ENCODE data around the gene VWA8. TPM values are rescaled to one million over a fixed set of nuclear protein-coding genes. Genes with fewer than 3 reads are reported as not detected.

VWA8 gene
- polyA plus RNA-seq, 1 of the 3 experiments (the other 2 are of a cell fraction) = 5.5 TPM

DNA sequence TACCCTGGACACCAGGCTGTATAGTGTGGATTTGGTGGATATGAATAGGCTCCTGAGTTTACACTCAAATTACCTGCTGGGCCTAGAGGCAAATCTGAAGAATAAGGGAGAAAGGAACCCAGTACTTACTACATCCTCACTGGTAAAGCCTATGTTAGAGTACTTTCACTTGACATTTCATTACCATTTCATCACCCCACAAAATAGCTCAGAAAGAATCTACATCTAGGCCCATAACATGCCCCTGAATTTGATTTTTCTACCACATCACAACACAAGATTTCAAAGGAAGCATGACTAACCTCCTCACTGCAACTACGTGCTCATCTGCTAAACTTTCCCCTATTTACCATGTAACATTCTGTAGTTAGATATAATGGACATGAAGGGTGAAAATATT, 43.3 kb downstream of the VWA8 start:
- H3K4me2 ChIP-seq = peak overlapping the region; percentile 18; the same call in 1 of the 2 replicates

More for the DNA sequence above, 43.3 kb downstream of the VWA8 start:
- Histone ChIP-seq H3K9me2 (no peaks in the 10 kb centered on the region), H3K9ac (peak overlapping the region; percentile 34; the same call in 1 of the 2 replicates), H3K27ac (ENCODE audit: low read depth in 2 of 2, low read length in 1 of 2) (peak overlapping the region in 1 of 2 experiments; percentile 81; a peak in 2 of 4 replicates), H3K27me3 (ENCODE audit: insufficient read depth) (no peaks in the 10 kb centered on the region), H3K4me1 (ENCODE audit: control insufficient read depth in 1 of 2, insufficient read depth in 2 of 2, low read depth in 1 of 2, low read length in 1 of 2) (peaks cover 15 to 24% of the 10 kb centered on the region in 2 experiments; a peak in 3 of 4 replicates), H3K79me2 (ENCODE audit: insufficient read depth) (peaks cover 13% of the 10 kb centered on the region), H2AFZ (ENCODE audit: low read depth) (no peak overlapping the region; the same call in 1 of the 2 replicates), H3K9me3 (no peaks in the 10 kb centered on the region), H4K20me1 (ENCODE audit: insufficient read depth) (no peaks in the 10 kb centered on the region), H3F3A (replicated peaks; ENCODE audit: insufficient read depth) (peaks cover 20% of the 10 kb centered on the region), H3K36me3 (replicated peaks in 1 of 2; ENCODE audit: control insufficient read depth in 1 of 2, insufficient read depth in 2 of 2, low read length in 1 of 2) (no peaks in the 10 kb centered on the region), H3K4me3 (ENCODE audit: low read depth in 2 of 2, low read length in 1 of 2) (no peak overlapping the region)
- WGBS (ENCODE audit: low lambda C conversion rate) = 21% methylated on average over 1 of the region's 1 CpG
- ChIA-PET POLR2A (no interaction called here), CTCF (interaction anchor here (2.1 kb wide), 1 partner anchor 12 kb away, joined by 5 read pairs; no protein-coding TSS in a partner anchor)
- no peak for TF ChIP-seq NRF1 (IDR thresholded peaks at IDR 0.05; ENCODE audit: low read depth, low read length)
- no peak for TF ChIP-seq TCF12 (IDR thresholded peaks at IDR 0.05)
- TF ChIP-seq TEAD4 (IDR thresholded peaks at IDR 0.05; ENCODE audit: borderline replicate concordance, insufficient read depth) = no peak
- TF ChIP-seq FOXM1 (IDR thresholded peaks at IDR 0.05; ENCODE audit: low read depth) = no peak
- TF ChIP-seq FOSL2 (IDR thresholded peaks at IDR 0.05; ENCODE audit: borderline replicate concordance, low read depth) = no peak
- no peak for TF ChIP-seq EP300 (IDR thresholded peaks at IDR 0.05; ENCODE audit: borderline replicate concordance in 1 of 2, low read depth in 1 of 2, low read length in 1 of 2)
- TF ChIP-seq FOXJ3 (CRISPR knock-in tag; IDR thresholded peaks at IDR 0.05) = no peak
- TF ChIP-seq, protein P1, sequence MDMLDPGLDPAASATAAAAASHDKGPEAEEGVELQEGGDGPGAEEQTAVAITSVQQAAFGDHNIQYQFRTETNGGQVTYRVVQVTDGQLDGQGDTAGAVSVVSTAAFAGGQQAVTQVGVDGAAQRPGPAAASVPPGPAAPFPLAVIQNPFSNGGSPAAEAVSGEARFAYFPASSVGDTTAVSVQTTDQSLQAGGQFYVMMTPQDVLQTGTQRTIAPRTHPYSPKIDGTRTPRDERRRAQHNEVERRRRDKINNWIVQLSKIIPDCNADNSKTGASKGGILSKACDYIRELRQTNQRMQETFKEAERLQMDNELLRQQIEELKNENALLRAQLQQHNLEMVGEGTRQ (IDR thresholded peaks at IDR 0.05; ENCODE audit: borderline replicate concordance, low read depth, low read length) = no peak
- TF ChIP-seq GATA2 (CRISPR knock-in tag; IDR thresholded peaks at IDR 0.05) = no peak
- no peak for TF ChIP-seq RAD21 (IDR thresholded peaks at IDR 0.05; ENCODE audit: low read length)
- TF ChIP-seq, protein P2, sequence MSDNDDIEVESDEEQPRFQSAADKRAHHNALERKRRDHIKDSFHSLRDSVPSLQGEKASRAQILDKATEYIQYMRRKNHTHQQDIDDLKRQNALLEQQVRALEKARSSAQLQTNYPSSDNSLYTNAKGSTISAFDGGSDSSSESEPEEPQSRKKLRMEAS (IDR thresholded peaks at IDR 0.05; ENCODE audit: low read depth) = no peak
- TF ChIP-seq POLR2AphosphoS5 (IDR thresholded peaks at IDR 0.05; ENCODE audit: low read depth, low read length) = no peak
- no peak for TF ChIP-seq RXRA (IDR thresholded peaks at IDR 0.05; ENCODE audit: borderline replicate concordance, low read depth)
- TF ChIP-seq, protein P3, sequence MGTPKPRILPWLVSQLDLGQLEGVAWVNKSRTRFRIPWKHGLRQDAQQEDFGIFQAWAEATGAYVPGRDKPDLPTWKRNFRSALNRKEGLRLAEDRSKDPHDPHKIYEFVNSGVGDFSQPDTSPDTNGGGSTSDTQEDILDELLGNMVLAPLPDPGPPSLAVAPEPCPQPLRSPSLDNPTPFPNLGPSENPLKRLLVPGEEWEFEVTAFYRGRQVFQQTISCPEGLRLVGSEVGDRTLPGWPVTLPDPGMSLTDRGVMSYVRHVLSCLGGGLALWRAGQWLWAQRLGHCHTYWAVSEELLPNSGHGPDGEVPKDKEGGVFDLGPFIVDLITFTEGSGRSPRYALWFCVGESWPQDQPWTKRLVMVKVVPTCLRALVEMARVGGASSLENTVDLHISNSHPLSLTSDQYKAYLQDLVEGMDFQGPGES (IDR thresholded peaks at IDR 0.05; ENCODE audit: low read depth, low read length) = no peak
- no peak for TF ChIP-seq MEF2A (IDR thresholded peaks at IDR 0.05; ENCODE audit: borderline replicate concordance, low read depth)
- TF ChIP-seq, protein P4, sequence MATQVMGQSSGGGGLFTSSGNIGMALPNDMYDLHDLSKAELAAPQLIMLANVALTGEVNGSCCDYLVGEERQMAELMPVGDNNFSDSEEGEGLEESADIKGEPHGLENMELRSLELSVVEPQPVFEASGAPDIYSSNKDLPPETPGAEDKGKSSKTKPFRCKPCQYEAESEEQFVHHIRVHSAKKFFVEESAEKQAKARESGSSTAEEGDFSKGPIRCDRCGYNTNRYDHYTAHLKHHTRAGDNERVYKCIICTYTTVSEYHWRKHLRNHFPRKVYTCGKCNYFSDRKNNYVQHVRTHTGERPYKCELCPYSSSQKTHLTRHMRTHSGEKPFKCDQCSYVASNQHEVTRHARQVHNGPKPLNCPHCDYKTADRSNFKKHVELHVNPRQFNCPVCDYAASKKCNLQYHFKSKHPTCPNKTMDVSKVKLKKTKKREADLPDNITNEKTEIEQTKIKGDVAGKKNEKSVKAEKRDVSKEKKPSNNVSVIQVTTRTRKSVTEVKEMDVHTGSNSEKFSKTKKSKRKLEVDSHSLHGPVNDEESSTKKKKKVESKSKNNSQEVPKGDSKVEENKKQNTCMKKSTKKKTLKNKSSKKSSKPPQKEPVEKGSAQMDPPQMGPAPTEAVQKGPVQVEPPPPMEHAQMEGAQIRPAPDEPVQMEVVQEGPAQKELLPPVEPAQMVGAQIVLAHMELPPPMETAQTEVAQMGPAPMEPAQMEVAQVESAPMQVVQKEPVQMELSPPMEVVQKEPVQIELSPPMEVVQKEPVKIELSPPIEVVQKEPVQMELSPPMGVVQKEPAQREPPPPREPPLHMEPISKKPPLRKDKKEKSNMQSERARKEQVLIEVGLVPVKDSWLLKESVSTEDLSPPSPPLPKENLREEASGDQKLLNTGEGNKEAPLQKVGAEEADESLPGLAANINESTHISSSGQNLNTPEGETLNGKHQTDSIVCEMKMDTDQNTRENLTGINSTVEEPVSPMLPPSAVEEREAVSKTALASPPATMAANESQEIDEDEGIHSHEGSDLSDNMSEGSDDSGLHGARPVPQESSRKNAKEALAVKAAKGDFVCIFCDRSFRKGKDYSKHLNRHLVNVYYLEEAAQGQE (IDR thresholded peaks at IDR 0.05; ENCODE audit: low read depth, low read length) = no peak
- no peak for DNase-seq
